HFF-Myc (cell line): ENCODE data around the gene CFAP46.

Experiments
- DNase-seq: peaks from one replicate; pipeline ENCODE4 v3.0.0-alpha.2; 2011; ENCODE audit warnings: low read depth; ENCODE audit errors: extremely low read depth
- H3K4me3 ChIP-seq: replicated peaks from 2 replicates; pipeline ENCODE4 v1.5.1; 2011; ENCODE audit warnings: low read depth, mild to moderate bottlenecking, control low read depth, low read length
- CTCF ChIP-seq: IDR thresholded peaks from 2 replicates; pipeline ENCODE4 v1.5.1; 2012; ENCODE audit warnings: mild to moderate bottlenecking, low read depth, low read length, control low read depth; ENCODE audit errors: missing control alignments

The CFAP46 gene

GRCh38 chr10:132807621-132808049 lies 134.7 kb downstream of the CFAP46 start:
- H3K4me3 ChIP-seq: no peak overlapping the region
- no peak for TF ChIP-seq CTCF
- DNase-seq: no peak

GRCh38 chr10:132806561-132807003 lies 135.8 kb downstream of the CFAP46 start:
- TF ChIP-seq CTCF: no peak
- DNase-seq: no peak
- no peak overlapping the region for H3K4me3 ChIP-seq

- H3K4me3 ChIP-seq: no peak overlapping the region
- DNase-seq: no peak
- TF ChIP-seq CTCF: no peak
Measured at GRCh38 chr10:132806110-132806509, 136.3 kb downstream of the CFAP46 start.

GRCh38 chr10:132805599-132805998 lies 136.8 kb downstream of the CFAP46 start:
- no peak for TF ChIP-seq CTCF
- H3K4me3 ChIP-seq: no peak overlapping the region
- DNase-seq: no peak

- H3K4me3 ChIP-seq: no peak overlapping the region
- TF ChIP-seq CTCF: no peak
- no peak for DNase-seq
Measured at GRCh38 chr10:132804785-132805426, 137.5 kb downstream of the CFAP46 start.

GRCh38 chr10:132804287-132804686 lies 138.1 kb downstream of the CFAP46 start:
- no peak for TF ChIP-seq CTCF

More at GRCh38 chr10:132804287-132804686, 138.1 kb downstream of the CFAP46 start:
- H3K4me3 ChIP-seq: no peak overlapping the region
- no peak for DNase-seq
